DOHH2 (cell line): ENCODE data around the gene DCUN1D5.

ENCODE experiments used
- H3F3A ChIP-seq: fragments of 200-600 bp; sonication (generic), shearing (Covaris generic); 2 replicates; pipeline ENCODE4 v1.6.0; 2016; ENCODE audit warnings: antibody characterized with exemption, mild to moderate bottlenecking; ENCODE audit not compliant: control insufficient read depth, insufficient read depth
- H3K27ac ChIP-seq: fragments of 200-600 bp; sonication (generic); 2 replicates; pipeline ENCODE4 v1.5.1; 2014; ENCODE audit warnings: low read depth, mild to moderate bottlenecking, low read length, moderate library complexity
- H3K27me3 ChIP-seq: fragments of 200-600 bp; sonication (generic); 2 replicates; pipeline ENCODE4 v1.6.1; 2014; ENCODE audit warnings: mild to moderate bottlenecking, low read length, mixed read lengths; ENCODE audit not compliant: control insufficient read depth
- H3K36me3 ChIP-seq: fragments of 200-600 bp; sonication (generic); 2 replicates; pipeline ENCODE4 v1.6.1; 2014; ENCODE audit warnings: mild to moderate bottlenecking, low read length, moderate library complexity, mixed read lengths; ENCODE audit not compliant: control insufficient read depth
- H3K4me1 ChIP-seq: fragments of 200-600 bp; sonication (generic); 2 replicates; pipeline ENCODE4 v1.6.1; 2014; ENCODE audit warnings: mild to moderate bottlenecking, low read length, mixed read lengths; ENCODE audit not compliant: control insufficient read depth
- H3K4me2 ChIP-seq: fragments of 200-600 bp; sonication (generic); 2 replicates; pipeline ENCODE4 v1.6.0; 2014; ENCODE audit warnings: mild to moderate bottlenecking, low read length, moderate library complexity
- H3K4me3 ChIP-seq: fragments of 200-600 bp; sonication (generic); 2 replicates; pipeline ENCODE4 v1.5.1; 2014; ENCODE audit warnings: mild to moderate bottlenecking, low read length, mixed read lengths
- H3K79me2 ChIP-seq: fragments of 200-600 bp; sonication (generic); 2 replicates; pipeline ENCODE4 v1.6.1; 2014; ENCODE audit warnings: mild to moderate bottlenecking, low read length, mixed read lengths; ENCODE audit not compliant: control insufficient read depth
- H3K9me2 ChIP-seq: fragments of 200-600 bp; sonication (generic); replicated peaks from 2 replicates; pipeline ENCODE4 v1.6.1; 2014; ENCODE audit warnings: mild to moderate bottlenecking, low read length, mixed read lengths; ENCODE audit not compliant: control insufficient read depth
- H3K9me3 ChIP-seq: fragments of 200-600 bp; sonication (generic); 2 replicates; pipeline ENCODE4 v1.6.1; 2014; ENCODE audit warnings: antibody characterized with exemption, low read length, mixed read lengths; ENCODE audit not compliant: control insufficient read depth, insufficient read depth
- H4K20me1 ChIP-seq: fragments of 200-600 bp; sonication (generic); 2 replicates; pipeline ENCODE4 v1.6.0; 2014; ENCODE audit warnings: low read depth, mild to moderate bottlenecking, antibody characterized with exemption, low read length, moderate library complexity; ENCODE audit not compliant: control insufficient read depth, insufficient read depth
- CTCF ChIP-seq: fragments of 200-600 bp; sonication (generic); IDR thresholded peaks from one replicate; pipeline ENCODE4 v1.5.1; 2014; ENCODE audit warnings: antibody characterized with exemption, mild to moderate bottlenecking, low read depth, low read length; ENCODE audit not compliant: poor library complexity, severe bottlenecking
- EZH2phosphoT487 ChIP-seq: fragments of 200-600 bp; sonication (generic); IDR thresholded peaks from 2 replicates; pipeline ENCODE4 v1.6.1; 2017; ENCODE audit warnings: borderline replicate concordance, mild to moderate bottlenecking, antibody characterized with exemption, low read length, moderate library complexity, mixed read lengths

DCUN1D5 gene

GRCh38 chr11:103024086-103024485 lies 67.9 kb downstream of the DCUN1D5 start:
- H4K20me1 ChIP-seq, result no peaks in the 10 kb centered on the region
- H3K27ac ChIP-seq, result no peak overlapping the region
- TF ChIP-seq CTCF (no peak), EZH2phosphoT487 (no peak)

GRCh38 chr11:103016031-103016430 lies 75.9 kb downstream of the DCUN1D5 start:
- Histone ChIP-seq H3K4me3 (no peak overlapping the region), H3K27me3 (no peaks in the 10 kb centered on the region), H3K36me3 (no peaks in the 10 kb centered on the region), H3K9me2 (no peaks in the 10 kb centered on the region), H4K20me1 (no peaks in the 10 kb centered on the region), H3F3A (no peaks in the 10 kb centered on the region), H3K4me1 (no peaks in the 10 kb centered on the region), H3K79me2 (no peaks in the 10 kb centered on the region), H3K4me2 (no peak overlapping the region), H3K9me3 (no peaks in the 10 kb centered on the region), H3K27ac (no peak overlapping the region)
- no peak for TF ChIP-seq CTCF
- no peak for TF ChIP-seq EZH2phosphoT487

More at GRCh38 chr11:103024086-103024485, 67.9 kb downstream of the DCUN1D5 start:
- H3K4me1 ChIP-seq, result no peaks in the 10 kb centered on the region
- H3K4me3 ChIP-seq, result no peak overlapping the region
- no peaks in the 10 kb centered on the region for H3K79me2 ChIP-seq
- no peaks in the 10 kb centered on the region for H3K9me2 ChIP-seq
- peaks cover 2% of the 10 kb centered on the region; the same call in 1 of the 2 replicates for H3K27me3 ChIP-seq
- no peaks in the 10 kb centered on the region for H3F3A ChIP-seq
- H3K4me2 ChIP-seq, result no peak overlapping the region
- no peaks in the 10 kb centered on the region for H3K9me3 ChIP-seq
- H3K36me3 ChIP-seq, result no peaks in the 10 kb centered on the region

GRCh38 chr11:103013421-103013820 lies 78.5 kb downstream of the DCUN1D5 start:
- Histone ChIP-seq H3K79me2 (no peaks in the 10 kb centered on the region), H4K20me1 (no peaks in the 10 kb centered on the region), H3F3A (no peaks in the 10 kb centered on the region), H3K36me3 (no peaks in the 10 kb centered on the region), H3K4me2 (no peak overlapping the region), H3K9me3 (no peaks in the 10 kb centered on the region), H3K9me2 (no peaks in the 10 kb centered on the region), H3K4me3 (no peak overlapping the region), H3K4me1 (no peaks in the 10 kb centered on the region), H3K27me3 (no peaks in the 10 kb centered on the region), H3K27ac (no peak overlapping the region)
- no peak for TF ChIP-seq CTCF
- TF ChIP-seq EZH2phosphoT487, result no peak
